SH-SY5Y (cell line): Measurements from ENCODE around the gene TRMT61A.

Experiments used
- GATA2 ChIP-seq: IDR thresholded peaks from 2 replicates; pipeline ENCODE4 v1.6.1; 2011; ENCODE audit warnings: mild to moderate bottlenecking, low read depth, low read length
- GATA3 ChIP-seq: IDR thresholded peaks from 2 replicates; pipeline ENCODE4 v1.6.1; 2011; ENCODE audit warnings: low read depth, mild to moderate bottlenecking, low read length, moderate library complexity

The TRMT61A gene

GRCh38 chr14:103533137-103533998, 4.4 kb downstream of the TRMT61A start:
- TF ChIP-seq GATA3 (no peak), GATA2 (no peak)

DNA sequence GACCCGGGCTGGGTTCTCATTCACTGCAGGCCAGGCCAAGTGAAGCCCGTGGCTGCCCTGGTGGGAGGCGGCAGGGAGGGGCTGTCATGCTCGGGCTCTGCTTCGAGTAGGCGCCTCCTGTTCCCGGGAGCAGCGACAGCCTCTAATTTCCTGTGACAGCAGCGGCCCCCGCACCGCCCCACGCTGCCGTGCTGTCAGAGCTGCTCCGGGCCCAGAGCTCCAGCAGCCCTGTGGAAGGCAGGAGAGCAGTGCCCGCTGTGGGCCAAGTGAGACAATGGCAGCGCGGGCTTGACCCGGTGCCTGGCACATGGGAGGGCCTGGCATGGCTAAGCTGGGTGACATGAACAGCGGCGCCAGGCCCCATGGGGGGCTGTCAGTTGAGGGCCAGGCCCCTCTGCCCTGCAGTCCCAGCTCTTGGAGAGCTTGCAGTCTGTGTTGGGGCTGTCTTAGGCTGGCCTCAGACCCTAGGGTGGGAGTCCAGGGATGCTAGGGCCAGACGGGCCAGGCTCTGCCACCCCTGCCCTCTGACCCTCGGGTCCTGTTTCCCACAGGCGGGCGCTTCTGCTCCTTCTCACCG, 5.1 kb downstream of the TRMT61A start:
- no peak for TF ChIP-seq GATA3
- TF ChIP-seq GATA2, result no peak

GRCh38 chr14:103534576-103535061, 5.6 kb downstream of the TRMT61A start:
- TF ChIP-seq GATA2 (no peak), GATA3 (no peak)

- no peak for TF ChIP-seq GATA2
These were observed 6.3 kb downstream of the TRMT61A start for GRCh38 chr14:103535081-103535890.

DNA sequence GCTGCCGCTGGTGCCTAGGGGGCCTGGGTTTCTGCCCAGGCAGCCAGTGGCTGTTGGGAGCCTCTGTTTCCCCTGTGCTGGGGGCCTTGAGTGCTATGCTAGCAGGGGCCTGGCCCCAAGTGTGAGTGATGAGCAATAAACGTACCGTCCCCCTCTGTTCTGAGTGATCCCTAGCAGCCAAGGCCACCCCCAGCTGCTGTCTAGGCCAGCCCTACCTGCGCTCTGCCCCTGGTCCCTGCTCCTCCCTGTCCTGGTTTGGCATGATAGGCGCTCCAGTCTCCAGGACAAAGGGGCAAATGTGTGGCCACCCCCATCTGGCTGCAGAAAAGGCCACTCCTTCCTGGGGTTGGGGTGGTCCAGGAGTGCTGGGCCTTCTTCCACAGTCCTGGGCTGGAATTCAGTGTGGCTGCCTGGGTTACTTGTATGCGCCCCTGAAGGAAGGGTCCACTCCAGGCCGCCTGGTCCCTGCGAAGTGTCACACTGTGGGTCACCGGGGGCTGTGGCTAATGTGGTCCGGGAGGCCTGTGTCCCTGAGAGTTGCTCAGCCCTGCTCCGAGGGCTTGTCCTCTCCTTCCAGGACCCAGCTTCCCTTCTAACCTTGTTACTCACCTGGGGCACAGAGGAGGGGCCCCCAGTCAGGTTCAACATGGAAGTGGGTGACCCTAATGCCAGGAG, 7.0 kb downstream of the TRMT61A start:
- no peak for TF ChIP-seq GATA2
- no peak for TF ChIP-seq GATA3

- TF ChIP-seq GATA2 (no peak), GATA3 (no peak)
These were observed 7.7 kb downstream of the TRMT61A start for GRCh38 chr14:103536693-103537092.

DNA sequence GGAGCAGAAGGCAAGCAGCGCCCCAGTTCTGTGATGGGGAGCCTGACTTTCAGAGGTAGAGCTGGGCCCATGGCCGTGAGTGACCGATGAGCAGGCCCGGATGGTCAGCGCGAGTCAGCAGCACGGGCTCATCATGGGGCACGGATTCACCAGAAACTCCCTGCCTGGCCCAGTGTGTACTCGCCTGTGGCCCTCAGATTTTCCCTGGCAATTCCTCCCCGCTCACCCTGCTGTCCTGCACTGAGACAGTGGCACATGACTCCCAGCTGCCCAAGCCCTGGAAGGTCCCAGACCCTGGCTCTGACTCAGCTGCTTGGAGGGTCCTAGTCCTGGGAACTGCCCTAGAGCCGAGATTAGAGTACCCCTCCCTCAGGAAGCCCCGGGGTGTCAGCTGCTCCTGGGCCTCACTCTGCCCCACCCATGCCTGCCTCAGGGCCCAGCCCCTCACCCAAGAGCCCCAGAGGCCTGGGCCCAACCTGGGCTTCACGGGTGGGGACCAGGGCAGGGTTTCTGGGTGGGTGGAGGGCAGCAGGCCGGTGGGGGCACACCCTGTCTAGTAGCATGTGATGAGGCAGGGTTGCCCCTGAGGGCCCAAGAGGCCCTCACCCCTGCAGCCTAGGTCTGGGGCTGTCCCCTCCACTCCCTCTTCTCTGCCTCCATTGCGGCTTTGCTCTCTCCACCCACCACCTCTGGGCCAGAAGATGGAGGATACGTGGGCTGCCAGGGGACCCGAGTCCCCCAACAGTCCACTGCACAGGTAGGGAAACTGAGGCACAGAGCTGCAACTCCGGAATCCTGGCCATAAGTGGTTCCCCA, 8.4 kb downstream of the TRMT61A start:
- TF ChIP-seq GATA3 (no peak), GATA2 (no peak)

DNA sequence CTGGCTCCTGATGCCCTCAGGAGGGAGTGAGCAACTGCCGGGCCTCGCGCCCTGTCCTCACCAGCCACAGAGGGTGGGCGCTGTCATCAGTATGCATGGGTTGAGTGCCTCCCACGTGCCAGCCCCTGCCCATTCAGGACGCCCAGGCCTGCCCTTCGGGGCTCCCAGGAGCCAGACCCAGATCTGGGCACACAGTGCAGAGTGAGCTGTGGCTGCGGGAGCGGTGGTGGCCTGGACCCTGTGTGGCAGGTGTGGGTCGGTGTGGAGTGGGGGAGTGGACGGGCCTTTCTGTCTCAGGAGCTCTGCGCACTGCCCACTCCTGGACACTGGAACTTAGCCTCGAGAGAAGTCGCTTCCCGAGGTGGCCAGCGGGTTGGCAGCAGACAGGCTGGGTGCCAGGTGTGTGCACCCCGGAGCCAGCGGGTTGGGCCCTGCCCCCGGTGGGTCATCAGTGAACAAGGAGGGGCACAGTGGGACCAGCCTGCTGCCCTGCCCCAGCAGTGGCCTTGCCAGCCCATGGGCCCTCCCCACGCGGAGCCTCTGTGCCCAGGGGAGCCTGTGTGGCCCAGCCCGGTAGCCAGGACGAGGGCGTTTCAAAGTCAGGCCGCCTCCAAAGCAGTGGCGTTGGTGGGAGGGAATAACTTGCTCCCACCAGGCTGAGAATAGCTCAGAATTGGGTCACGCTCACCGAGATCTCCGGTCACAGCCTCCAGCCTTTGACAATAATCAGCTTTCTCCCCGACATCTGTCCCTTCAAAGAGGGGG, 9.5 kb downstream of the TRMT61A start:
- TF ChIP-seq GATA3, result no peak

DNA sequence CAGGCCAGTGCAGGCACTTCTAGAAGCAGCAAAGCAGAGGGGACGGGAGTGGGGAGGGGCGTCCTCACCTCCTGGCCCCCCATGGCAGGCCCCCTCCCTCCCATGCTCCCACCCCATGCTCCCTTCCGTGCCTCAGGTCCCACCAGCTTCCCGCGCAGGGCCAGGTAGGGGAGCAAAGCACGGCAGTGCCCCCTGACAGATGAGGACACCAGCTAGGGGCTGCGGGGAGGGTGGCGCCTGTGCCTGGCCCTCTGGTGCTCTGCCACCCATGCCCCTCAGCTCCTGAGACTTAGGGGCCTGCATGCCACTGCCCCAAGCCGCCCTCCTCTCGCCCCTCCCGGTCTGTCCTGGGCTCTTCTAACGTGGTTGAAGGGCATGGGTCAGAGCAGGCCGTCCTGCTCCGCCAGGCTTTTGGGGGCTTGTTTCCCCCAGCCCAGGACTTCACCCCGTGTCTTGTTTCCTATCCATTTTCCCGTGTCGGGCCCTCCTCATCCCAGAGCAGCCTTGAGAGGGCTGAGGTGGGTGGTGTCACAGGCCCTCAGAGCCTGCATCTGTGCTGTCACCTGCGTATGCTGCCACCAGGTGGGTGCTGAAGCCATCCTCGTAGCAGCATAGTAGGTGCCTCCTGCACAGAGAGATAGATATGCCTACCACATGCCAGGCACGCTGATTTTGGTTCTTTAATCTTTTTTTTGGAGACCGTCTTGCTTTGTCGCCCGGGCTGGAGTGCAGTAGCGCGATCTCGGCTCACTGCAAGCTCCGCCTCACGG, 10.2 kb downstream of the TRMT61A start:
- TF ChIP-seq GATA2 (no peak), GATA3 (no peak)

DNA sequence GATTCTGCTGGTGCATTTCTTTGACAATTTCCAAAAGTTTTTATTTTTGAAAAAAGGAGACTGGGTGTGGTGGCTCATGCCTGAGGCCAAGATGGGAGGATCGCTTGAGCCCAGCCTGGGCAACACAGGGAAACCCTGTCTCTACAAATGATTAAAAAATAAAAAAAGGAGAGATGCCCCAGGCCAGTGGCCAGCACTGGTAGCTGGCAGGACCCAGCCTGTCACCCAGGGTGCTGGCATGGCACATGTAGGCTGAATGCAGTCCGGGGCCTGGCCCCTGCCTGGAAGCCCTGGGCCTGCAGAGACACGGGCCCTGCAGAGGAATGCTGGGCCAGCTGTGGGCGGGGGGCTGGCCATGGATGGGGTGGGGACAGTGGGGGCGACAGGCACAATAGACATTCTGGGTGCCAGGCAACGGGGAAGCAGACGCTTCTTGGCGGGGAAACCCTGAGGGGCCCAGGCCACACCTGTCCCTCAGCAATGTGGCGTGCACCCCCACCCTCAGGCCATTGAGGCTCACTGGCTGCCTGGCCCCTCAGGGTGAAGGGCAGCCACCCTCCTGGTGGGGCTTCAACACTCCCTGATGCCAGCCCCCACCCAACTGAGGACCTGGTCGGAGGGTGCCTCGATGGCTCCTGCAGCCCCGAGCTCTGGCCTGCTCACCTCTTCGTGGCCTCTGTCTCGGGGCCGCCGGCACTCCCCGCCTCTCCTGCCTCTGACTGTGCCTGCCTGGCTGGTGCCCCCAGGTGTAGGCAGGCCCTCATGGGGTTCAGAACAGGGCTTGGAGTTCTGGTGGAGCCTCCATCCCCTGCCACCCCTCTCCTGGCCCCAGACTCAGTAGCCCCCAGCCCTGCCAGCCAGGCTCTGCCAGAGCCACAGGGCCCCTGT, 12.1 kb downstream of the TRMT61A start:
- no peak for TF ChIP-seq GATA2
- no peak for TF ChIP-seq GATA3
